ENCODE measurements around the gene ZNF592. TPM values are rescaled to one million over a fixed set of nuclear protein-coding genes. Genes with fewer than 3 reads are reported as not detected.

The ZNF592 gene
- total and polyA plus RNA-seq, 2 donors (not counting 1 experiment from before 2014, with no cell fraction given): 5.1 to 7.5 TPM

DNA sequence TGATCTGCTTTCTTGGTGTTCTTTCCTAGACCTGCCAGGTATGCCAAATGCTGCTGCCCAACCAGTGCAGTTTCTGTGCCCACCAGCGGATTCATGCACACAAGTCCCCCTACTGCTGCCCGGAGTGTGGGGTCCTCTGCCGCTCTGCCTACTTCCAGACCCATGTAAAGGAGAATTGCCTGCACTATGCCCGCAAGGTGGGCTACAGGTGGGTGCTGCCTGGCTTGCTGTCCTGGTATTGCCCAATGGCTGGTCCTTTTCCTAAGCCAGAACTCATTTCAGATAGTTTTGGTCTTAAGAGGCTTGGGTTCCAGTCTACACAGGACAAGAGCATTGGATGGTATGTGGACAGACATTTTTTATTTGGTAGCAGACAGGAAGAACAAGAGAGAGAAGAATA is 42.3 kb downstream of the ZNF592 start:
- Histone ChIP-seq H3K9ac (ENCODE audit: insufficient read depth, low read length) (no peak overlapping the region), H3K4me2 (ENCODE audit: extremely low read depth, insufficient read depth, low read length) (no peak overlapping the region), H3K4me1 (ENCODE audit: control insufficient read depth, extremely low read depth, insufficient read depth, low read length) (peaks cover 6% of the 10 kb centered on the region), H2AFZ (ENCODE audit: low read length) (no peak overlapping the region), H3K4me3 (replicated peaks in 1 of 4; ENCODE audit: control extremely low read depth in 1 of 4, insufficient read depth in 1 of 4, low read depth in 3 of 4, low read length in 4 of 4) (no peak overlapping the region), H3K79me2 (ENCODE audit: control insufficient read depth, insufficient read depth, low read length) (peaks cover 26% of the 10 kb centered on the region), H3K27me3 (ENCODE audit: control insufficient read depth, insufficient read depth, low read length) (no peaks in the 10 kb centered on the region), H3K36me3 (ENCODE audit: control insufficient read depth, insufficient read depth, low read length) (no peaks in the 10 kb centered on the region), H4K20me1 (ENCODE audit: control insufficient read depth, extremely low read depth, insufficient read depth, low read length) (no peaks in the 10 kb centered on the region), H3K9me3 (ENCODE audit: control insufficient read depth, insufficient read depth, low read depth, low read length) (no peaks in the 10 kb centered on the region), H3K27ac (ENCODE audit: insufficient read depth, low read length) (no peak overlapping the region)
- no peak for TF ChIP-seq EZH2 (IDR thresholded peaks at IDR 0.05; ENCODE audit: low read length, missing control alignments)
- TF ChIP-seq, protein P1, sequence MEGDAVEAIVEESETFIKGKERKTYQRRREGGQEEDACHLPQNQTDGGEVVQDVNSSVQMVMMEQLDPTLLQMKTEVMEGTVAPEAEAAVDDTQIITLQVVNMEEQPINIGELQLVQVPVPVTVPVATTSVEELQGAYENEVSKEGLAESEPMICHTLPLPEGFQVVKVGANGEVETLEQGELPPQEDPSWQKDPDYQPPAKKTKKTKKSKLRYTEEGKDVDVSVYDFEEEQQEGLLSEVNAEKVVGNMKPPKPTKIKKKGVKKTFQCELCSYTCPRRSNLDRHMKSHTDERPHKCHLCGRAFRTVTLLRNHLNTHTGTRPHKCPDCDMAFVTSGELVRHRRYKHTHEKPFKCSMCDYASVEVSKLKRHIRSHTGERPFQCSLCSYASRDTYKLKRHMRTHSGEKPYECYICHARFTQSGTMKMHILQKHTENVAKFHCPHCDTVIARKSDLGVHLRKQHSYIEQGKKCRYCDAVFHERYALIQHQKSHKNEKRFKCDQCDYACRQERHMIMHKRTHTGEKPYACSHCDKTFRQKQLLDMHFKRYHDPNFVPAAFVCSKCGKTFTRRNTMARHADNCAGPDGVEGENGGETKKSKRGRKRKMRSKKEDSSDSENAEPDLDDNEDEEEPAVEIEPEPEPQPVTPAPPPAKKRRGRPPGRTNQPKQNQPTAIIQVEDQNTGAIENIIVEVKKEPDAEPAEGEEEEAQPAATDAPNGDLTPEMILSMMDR (conservative IDR thresholded peaks at IDR 0.05 in 1 of 2, IDR thresholded peaks at IDR 0.05 in 1 of 2; ENCODE audit: low read depth in 1 of 2, low read length in 2 of 2): no peak
- DNase-seq (ENCODE audit: low read depth in 2 of 2): no peak

DNA sequence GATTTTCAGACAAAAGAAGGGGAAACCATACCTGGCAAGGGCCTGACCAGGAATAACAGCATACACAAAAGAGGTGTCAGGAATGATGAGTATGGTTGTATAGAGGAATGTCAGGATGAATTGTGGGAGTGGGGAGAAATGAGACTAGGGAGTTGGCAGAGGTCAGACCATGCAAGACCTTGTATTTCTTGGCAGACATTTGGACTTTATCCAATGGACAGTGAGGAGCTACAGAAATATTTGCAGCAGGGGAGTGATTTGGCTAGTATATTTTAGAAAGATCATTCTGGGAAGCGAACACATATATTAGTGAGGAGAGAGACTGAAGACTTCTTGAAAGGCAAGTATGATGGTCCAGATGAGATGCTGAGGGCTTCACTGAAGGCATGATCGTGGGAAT is 43.4 kb downstream of the ZNF592 start:
- peak in 1 of 2 donors; percentile 25 for DNase-seq (ENCODE audit: low read depth in 2 of 2)
- Histone ChIP-seq H3K9ac (ENCODE audit: insufficient read depth, low read length) (no peak overlapping the region), H3K4me2 (ENCODE audit: extremely low read depth, insufficient read depth, low read length) (no peak overlapping the region), H3K79me2 (ENCODE audit: control insufficient read depth, insufficient read depth, low read length) (peaks cover 22% of the 10 kb centered on the region), H2AFZ (ENCODE audit: low read length) (no peak overlapping the region), H4K20me1 (ENCODE audit: control insufficient read depth, extremely low read depth, insufficient read depth, low read length) (no peaks in the 10 kb centered on the region), H3K27me3 (ENCODE audit: control insufficient read depth, insufficient read depth, low read length) (no peaks in the 10 kb centered on the region), H3K9me3 (ENCODE audit: control insufficient read depth, insufficient read depth, low read depth, low read length) (no peaks in the 10 kb centered on the region), H3K36me3 (ENCODE audit: control insufficient read depth, insufficient read depth, low read length) (no peaks in the 10 kb centered on the region), H3K4me1 (ENCODE audit: control insufficient read depth, extremely low read depth, insufficient read depth, low read length) (peaks cover 6% of the 10 kb centered on the region), H3K27ac (ENCODE audit: insufficient read depth, low read length) (no peak overlapping the region), H3K4me3 (replicated peaks in 1 of 4; ENCODE audit: control extremely low read depth in 1 of 4, insufficient read depth in 1 of 4, low read depth in 3 of 4, low read length in 4 of 4) (no peak overlapping the region)
- TF ChIP-seq EZH2 (IDR thresholded peaks at IDR 0.05; ENCODE audit: low read length, missing control alignments): no peak
- TF ChIP-seq, protein P1 (conservative IDR thresholded peaks at IDR 0.05 in 1 of 2, IDR thresholded peaks at IDR 0.05 in 1 of 2; ENCODE audit: low read depth in 1 of 2, low read length in 2 of 2): no peak

DNA sequence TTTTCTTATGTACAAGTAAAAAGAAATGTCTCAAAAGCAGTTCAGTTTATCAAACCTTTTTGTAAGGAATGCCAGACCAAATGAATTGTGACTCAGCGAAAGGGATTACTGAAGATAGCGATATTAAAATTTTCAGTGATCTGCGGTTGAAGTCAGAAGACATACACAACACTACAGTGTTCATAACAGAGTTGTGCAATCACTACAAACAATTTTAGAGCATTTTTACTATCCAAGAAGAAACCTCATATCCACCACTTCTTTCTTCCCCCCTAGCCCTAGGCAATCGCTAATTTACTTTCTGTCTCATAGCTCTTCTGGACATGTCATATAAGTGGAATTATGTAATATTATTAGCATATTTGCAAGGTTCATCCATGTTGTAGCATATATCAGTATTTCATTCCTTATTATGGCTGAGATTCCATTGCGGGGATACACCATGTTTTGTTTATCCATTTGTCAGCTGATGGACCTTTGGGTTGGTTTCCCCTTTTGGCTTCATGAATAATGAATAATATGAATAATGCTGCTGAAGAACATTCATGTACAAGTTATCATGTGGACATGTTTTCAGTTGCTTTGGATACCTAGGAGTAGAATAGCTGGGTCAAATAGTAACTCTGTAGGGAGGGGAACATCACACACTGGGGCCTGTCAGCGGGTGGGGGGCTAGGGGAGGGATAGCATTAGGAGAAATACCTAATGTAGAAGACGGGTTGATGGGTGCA is 45.2 kb downstream of the ZNF592 start:
- no peak for DNase-seq (ENCODE audit: low read depth in 2 of 2)

More for the DNA sequence above, 45.2 kb downstream of the ZNF592 start:
- Histone ChIP-seq H2AFZ (ENCODE audit: low read length) (no peak overlapping the region), H4K20me1 (ENCODE audit: control insufficient read depth, extremely low read depth, insufficient read depth, low read length) (no peaks in the 10 kb centered on the region), H3K4me1 (ENCODE audit: control insufficient read depth, extremely low read depth, insufficient read depth, low read length) (no peaks in the 10 kb centered on the region), H3K27me3 (ENCODE audit: control insufficient read depth, insufficient read depth, low read length) (no peaks in the 10 kb centered on the region), H3K4me2 (ENCODE audit: extremely low read depth, insufficient read depth, low read length) (no peak overlapping the region), H3K9me3 (ENCODE audit: control insufficient read depth, insufficient read depth, low read depth, low read length) (no peaks in the 10 kb centered on the region), H3K4me3 (replicated peaks in 1 of 4; ENCODE audit: control extremely low read depth in 1 of 4, insufficient read depth in 1 of 4, low read depth in 3 of 4, low read length in 4 of 4) (no peak overlapping the region), H3K79me2 (ENCODE audit: control insufficient read depth, insufficient read depth, low read length) (peaks cover 6% of the 10 kb centered on the region), H3K36me3 (ENCODE audit: control insufficient read depth, insufficient read depth, low read length) (peaks cover 10% of the 10 kb centered on the region), H3K27ac (ENCODE audit: insufficient read depth, low read length) (no peak overlapping the region), H3K9ac (ENCODE audit: insufficient read depth, low read length) (no peak overlapping the region)
- no peak for TF ChIP-seq EZH2 (IDR thresholded peaks at IDR 0.05; ENCODE audit: low read length, missing control alignments)
- TF ChIP-seq, protein P1 (conservative IDR thresholded peaks at IDR 0.05 in 1 of 2, IDR thresholded peaks at IDR 0.05 in 1 of 2; ENCODE audit: low read depth in 1 of 2, low read length in 2 of 2): no peak

All from fibroblast of lung (primary cell).